GM23338 (cell line): ENCODE measurements around the gene CDH4. TPM values are rescaled to one million over a fixed set of nuclear protein-coding genes. Genes with fewer than 3 reads are reported as not detected.

ENCODE experiments used
- ATAC-seq: fragments of 200-7000 bp; cut with Tn5 transposase; 3 replicates; pipeline ENCODE4 v1.9.1; 2020
- DNase-seq: peaks from one replicate; pipeline ENCODE4 v3.0.0-alpha.2; 2015; ENCODE audit warnings: low spot score
- H2AFZ ChIP-seq: fragments of 200-600 bp; sonication (generic); 2 replicates; pipeline ENCODE4 v1.8.0; 2016; ENCODE audit warnings: antibody characterized with exemption, mild to moderate bottlenecking, moderate library complexity
- H3F3A ChIP-seq: fragments of 200-600 bp; sonication (generic); replicated peaks from 2 replicates; pipeline ENCODE4 v1.8.0; 2017; ENCODE audit warnings: antibody characterized with exemption, mixed run types, low read depth
- H3K27ac ChIP-seq: fragments of 200-600 bp; sonication (generic); 2 replicates; pipeline ENCODE4 v1.6.1; 2016; ENCODE audit warnings: low read depth
- H3K27me3 ChIP-seq: fragments of 200-600 bp; sonication (generic); 2 replicates; pipeline ENCODE4 v1.8.0; 2016; ENCODE audit warnings: mild to moderate bottlenecking, mixed run types, moderate library complexity; ENCODE audit not compliant: insufficient read depth
- H3K36me3 ChIP-seq: fragments of 200-600 bp; sonication (generic); 2 replicates; pipeline ENCODE4 v1.8.0; 2016; ENCODE audit warnings: mild to moderate bottlenecking; ENCODE audit not compliant: insufficient read depth
- H3K4me1 ChIP-seq: fragments of 200-600 bp; sonication (generic); 2 replicates; pipeline ENCODE4 v1.8.0; 2016; ENCODE audit warnings: mild to moderate bottlenecking, moderate library complexity; ENCODE audit not compliant: insufficient read depth
- H3K4me2 ChIP-seq: fragments of 200-600 bp; sonication (generic); 2 replicates; pipeline ENCODE4 v1.7.1; 2017; ENCODE audit warnings: mixed run types
- H3K4me3 ChIP-seq: fragments of 200-600 bp; sonication (generic); 2 replicates; pipeline ENCODE4 v1.6.1; 2016; ENCODE audit warnings: mixed run types
- H3K79me2 ChIP-seq: fragments of 200-600 bp; sonication (generic); replicated peaks from 2 replicates; pipeline ENCODE4 v1.8.0; 2017; ENCODE audit warnings: mild to moderate bottlenecking; ENCODE audit not compliant: insufficient read depth
- H3K9me2 ChIP-seq: fragments of 200-600 bp; sonication (generic); 2 replicates; pipeline ENCODE4 v1.8.0; 2017; ENCODE audit not compliant: insufficient read depth
- H4K20me1 ChIP-seq: fragments of 200-600 bp; sonication (generic); replicated peaks from 2 replicates; pipeline ENCODE4 v1.8.0; 2017; ENCODE audit warnings: mild to moderate bottlenecking; ENCODE audit not compliant: insufficient read depth
- H3K27ac Mint-ChIP-seq: 2 replicates; pipeline ENCODE4 v1.8.0; 2020; ENCODE audit warnings: inconsistent platforms, mild to moderate bottlenecking, moderate library complexity, mixed read lengths
- H3K27me3 Mint-ChIP-seq: 3 replicates; pipeline ENCODE4 v1.8.0; 2022; ENCODE audit warnings: low read depth, mild to moderate bottlenecking, moderate library complexity, mixed read lengths, inconsistent platforms; ENCODE audit not compliant: insufficient read depth, poor library complexity
- H3K36me3 Mint-ChIP-seq: 3 replicates; pipeline ENCODE4 v1.8.0; 2021; ENCODE audit warnings: low read depth, mild to moderate bottlenecking, inconsistent platforms, moderate library complexity, mixed read lengths
- H3K4me1 Mint-ChIP-seq: 3 replicates; pipeline ENCODE4 v1.8.0; 2020; ENCODE audit warnings: mild to moderate bottlenecking, inconsistent platforms, mixed read lengths
- H3K4me3 Mint-ChIP-seq: 3 replicates; pipeline ENCODE4 v1.8.0; 2021; ENCODE audit warnings: moderate library complexity, mild to moderate bottlenecking, inconsistent platforms, mixed read lengths
- H3K9me3 Mint-ChIP-seq: 3 replicates; pipeline ENCODE4 v1.8.0; 2020; ENCODE audit warnings: moderate library complexity, mild to moderate bottlenecking, inconsistent platforms, mixed read lengths
- CREB1 ChIP-seq: fragments of 250-450 bp; sonication (Bioruptor Pico); IDR thresholded peaks from 2 replicates; pipeline ENCODE4 v1.5.0; 2020; ENCODE audit warnings: low read depth, mild to moderate bottlenecking, moderate library complexity
- ETS1 ChIP-seq: IDR thresholded peaks from 2 replicates; pipeline ENCODE4 v1.6.1; 2016; ENCODE audit warnings: antibody characterized with exemption
- EZH2 ChIP-seq: fragments of 200-600 bp; sonication (generic); IDR thresholded peaks from one replicate; pipeline ENCODE4 v1.8.0; 2017; ENCODE audit warnings: antibody characterized with exemption, mild to moderate bottlenecking, low read depth; ENCODE audit not compliant: unreplicated experiment
- JUNB ChIP-seq: IDR thresholded peaks from one replicate; pipeline ENCODE4 v1.6.1; 2016; ENCODE audit warnings: antibody characterized with exemption; ENCODE audit not compliant: unreplicated experiment
- NANOG ChIP-seq: IDR thresholded peaks from 2 replicates; pipeline ENCODE4 v1.6.1; 2016; ENCODE audit warnings: antibody characterized with exemption, borderline replicate concordance
- POLR2AphosphoS5 ChIP-seq: IDR thresholded peaks from 2 replicates; pipeline ENCODE4 v1.6.1; 2016; ENCODE audit warnings: antibody characterized with exemption, low read depth
- REST ChIP-seq: IDR thresholded peaks from one replicate; pipeline ENCODE4 v1.6.1; 2018; ENCODE audit warnings: antibody characterized with exemption; ENCODE audit not compliant: unreplicated experiment
- STAT1 ChIP-seq: IDR thresholded peaks from one replicate; pipeline ENCODE4 v1.6.1; 2016; ENCODE audit warnings: antibody characterized with exemption; ENCODE audit not compliant: unreplicated experiment
- ZNF331 ChIP-seq: fragments of 250-450 bp; sonication (Bioruptor Pico); IDR thresholded peaks from 2 replicates; pipeline ENCODE4 v1.5.0; 2020; ENCODE audit warnings: low read depth, mild to moderate bottlenecking, moderate library complexity
- ZNF462 ChIP-seq: fragments of 250-450 bp; sonication (Bioruptor Pico); IDR thresholded peaks from 2 replicates; pipeline ENCODE4 v1.5.0; 2020; ENCODE audit warnings: mild to moderate bottlenecking, moderate library complexity
- polyA plus RNA-seq: library from polyadenylated mRNA; unstranded; fragments of >200 nt; fragmentation: Nextera tagmentation; extraction: Ambion mirVana; gene quantifications from 2 replicates; pipeline ENCODE4 v1.2.1, GENCODE V29; 2016
- total RNA-seq: library from RNA; depleted of rRNA; stranded (reverse); fragments of >200 nt; shearing (Covaris generic); gene quantifications from 2 replicates; pipeline ENCODE4 v1.2.3, GENCODE V29; 2014

The CDH4 gene
- total and polyA plus RNA-seq, 2 experiments from 2014 or later: 1.2 to 4.2 TPM

- Mint-ChIP-seq H3K9me3 (no peaks in the 10 kb centered on the region), H3K4me3 (no peak overlapping the region), H3K27me3 (peaks cover 19% of the 10 kb centered on the region), H3K36me3 (no peaks in the 10 kb centered on the region), H3K4me1 (peaks cover 16% of the 10 kb centered on the region), H3K27ac (no peak overlapping the region)
- Histone ChIP-seq H3K27me3 (no peaks in the 10 kb centered on the region), H3F3A (0 out of 2 replicates have a peak, but pooled peaks cover 3% of the 10 kb centered on the region), H4K20me1 (no peaks in the 10 kb centered on the region), H3K27ac (no peak overlapping the region), H3K9me2 (no peaks in the 10 kb centered on the region), H3K4me1 (no peaks in the 10 kb centered on the region), H3K4me3 (no peak overlapping the region), H3K36me3 (no peaks in the 10 kb centered on the region), H2AFZ (no peak overlapping the region), H3K4me2 (no peak overlapping the region), H3K79me2 (no peaks in the 10 kb centered on the region)
- ATAC-seq (no peak), DNase-seq (no peak)
- TF ChIP-seq NANOG (no peak), ETS1 (no peak), JUNB (no peak), STAT1 (no peak), POLR2AphosphoS5 (no peak), EZH2 (no peak), REST (no peak), ZNF331 (CRISPR knock-in tag) (no peak), ZNF462 (CRISPR knock-in tag) (no peak), CREB1 (CRISPR knock-in tag) (no peak)
Measured at GRCh38 chr20:61811166-61811565, 559.1 kb downstream of the CDH4 start.
